ENCODE results near the gene DENND1A.

DENND1A gene

GRCh38 chr9:123514766-123515165, 415.2 kb downstream of the DENND1A start:
- Histone ChIP-seq H3K27ac (ENCODE audit: low read depth, low read length, severe bottlenecking) (no peak overlapping the region), H3K36me3 (ENCODE audit: control insufficient read depth, insufficient read depth, low read length) (no peaks in the 10 kb centered on the region), H3K4me3 (ENCODE audit: extremely low read depth, insufficient read depth, low read length, poor library complexity, severe bottlenecking) (no peak overlapping the region), H3K4me1 (ENCODE audit: control insufficient read depth, insufficient read depth, low read length, poor library complexity, severe bottlenecking) (no peaks in the 10 kb centered on the region), H3K9me3 (ENCODE audit: control insufficient read depth, low read length) (no peaks in the 10 kb centered on the region)
- WGBS, 2 experiments (ENCODE audit: insufficient coverage in 2 of 2), result 29 to 100% methylated on average over 1 of the region's 4 CpGs

GRCh38 chr9:123513554-123513953, 416.4 kb downstream of the DENND1A start:
- H3K9me3 ChIP-seq (ENCODE audit: control insufficient read depth, low read length), result no peaks in the 10 kb centered on the region
- 100% methylated on average over 1 of the region's 2 CpGs; no CpG with 5 or more reads in 1 of the 2 experiments for WGBS, 2 experiments (ENCODE audit: insufficient coverage in 2 of 2)
- H3K4me3 ChIP-seq (ENCODE audit: extremely low read depth, insufficient read depth, low read length, poor library complexity, severe bottlenecking), result no peak overlapping the region
- no peak overlapping the region for H3K27ac ChIP-seq (ENCODE audit: low read depth, low read length, severe bottlenecking)
- H3K36me3 ChIP-seq (ENCODE audit: control insufficient read depth, insufficient read depth, low read length), result no peaks in the 10 kb centered on the region
- H3K4me1 ChIP-seq (ENCODE audit: control insufficient read depth, insufficient read depth, low read length, poor library complexity, severe bottlenecking), result no peaks in the 10 kb centered on the region

- no peaks in the 10 kb centered on the region for H3K9me3 ChIP-seq (ENCODE audit: control insufficient read depth, low read length)
- WGBS, 2 experiments (ENCODE audit: insufficient coverage in 2 of 2), result 83 to 93% methylated on average over 11 to 13 of the region's 15 CpGs
- no peak overlapping the region for H3K4me3 ChIP-seq (ENCODE audit: extremely low read depth, insufficient read depth, low read length, poor library complexity, severe bottlenecking)
- H3K36me3 ChIP-seq (ENCODE audit: control insufficient read depth, insufficient read depth, low read length), result no peaks in the 10 kb centered on the region
- no peaks in the 10 kb centered on the region for H3K4me1 ChIP-seq (ENCODE audit: control insufficient read depth, insufficient read depth, low read length, poor library complexity, severe bottlenecking)
- H3K27ac ChIP-seq (ENCODE audit: low read depth, low read length, severe bottlenecking), result no peak overlapping the region
Measured at GRCh38 chr9:123511326-123512277, 418.3 kb downstream of the DENND1A start.

GRCh38 chr9:123509646-123510045, 420.3 kb downstream of the DENND1A start:
- WGBS, 2 experiments (ENCODE audit: insufficient coverage in 2 of 2), result 73 to 81% methylated on average over 2 of the region's 2 CpGs
- no peaks in the 10 kb centered on the region for H3K4me1 ChIP-seq (ENCODE audit: control insufficient read depth, insufficient read depth, low read length, poor library complexity, severe bottlenecking)
- H3K27ac ChIP-seq (ENCODE audit: low read depth, low read length, severe bottlenecking), result no peak overlapping the region
- H3K36me3 ChIP-seq (ENCODE audit: control insufficient read depth, insufficient read depth, low read length), result no peaks in the 10 kb centered on the region
- no peak overlapping the region for H3K4me3 ChIP-seq (ENCODE audit: extremely low read depth, insufficient read depth, low read length, poor library complexity, severe bottlenecking)
- no peaks in the 10 kb centered on the region for H3K9me3 ChIP-seq (ENCODE audit: control insufficient read depth, low read length)

- Histone ChIP-seq H3K4me1 (ENCODE audit: control insufficient read depth, insufficient read depth, low read length, poor library complexity, severe bottlenecking) (no peaks in the 10 kb centered on the region), H3K9me3 (ENCODE audit: control insufficient read depth, low read length) (no peaks in the 10 kb centered on the region), H3K27ac (ENCODE audit: low read depth, low read length, severe bottlenecking) (no peak overlapping the region), H3K36me3 (ENCODE audit: control insufficient read depth, insufficient read depth, low read length) (no peaks in the 10 kb centered on the region), H3K4me3 (ENCODE audit: extremely low read depth, insufficient read depth, low read length, poor library complexity, severe bottlenecking) (no peak overlapping the region)
- 97 to 100% methylated on average over 4 of the region's 6 CpGs for WGBS, 2 experiments (ENCODE audit: insufficient coverage in 2 of 2)
Measured at GRCh38 chr9:123508048-123508447, 421.9 kb downstream of the DENND1A start.

- Histone ChIP-seq H3K4me1 (ENCODE audit: control insufficient read depth, insufficient read depth, low read length, poor library complexity, severe bottlenecking) (no peaks in the 10 kb centered on the region), H3K4me3 (ENCODE audit: extremely low read depth, insufficient read depth, low read length, poor library complexity, severe bottlenecking) (no peak overlapping the region), H3K9me3 (ENCODE audit: control insufficient read depth, low read length) (no peaks in the 10 kb centered on the region), H3K36me3 (ENCODE audit: control insufficient read depth, insufficient read depth, low read length) (no peaks in the 10 kb centered on the region), H3K27ac (ENCODE audit: low read depth, low read length, severe bottlenecking) (no peak overlapping the region)
- WGBS, 2 experiments (ENCODE audit: insufficient coverage in 2 of 2), result 91 to 93% methylated on average over 4 of the region's 7 CpGs
Measured at GRCh38 chr9:123505496-123505895, 424.4 kb downstream of the DENND1A start.

GRCh38 chr9:123500336-123500735, 429.6 kb downstream of the DENND1A start:
- 83 to 90% methylated on average over 3 of the region's 3 CpGs for WGBS, 2 experiments (ENCODE audit: insufficient coverage in 2 of 2)

GRCh38 chr9:123497830-123498229, 432.1 kb downstream of the DENND1A start:
- no peak overlapping the region for H3K4me3 ChIP-seq (ENCODE audit: extremely low read depth, insufficient read depth, low read length, poor library complexity, severe bottlenecking)
- H3K36me3 ChIP-seq (ENCODE audit: control insufficient read depth, insufficient read depth, low read length), result no peaks in the 10 kb centered on the region
- no peak overlapping the region for H3K27ac ChIP-seq (ENCODE audit: low read depth, low read length, severe bottlenecking)
- H3K4me1 ChIP-seq (ENCODE audit: control insufficient read depth, insufficient read depth, low read length, poor library complexity, severe bottlenecking), result no peaks in the 10 kb centered on the region
- no peaks in the 10 kb centered on the region for H3K9me3 ChIP-seq (ENCODE audit: control insufficient read depth, low read length)
- WGBS, 2 experiments (ENCODE audit: insufficient coverage in 2 of 2), result 100% methylated on average over 1 of the region's 1 CpG

More at GRCh38 chr9:123500336-123500735, 429.6 kb downstream of the DENND1A start:
- Histone ChIP-seq H3K4me3 (ENCODE audit: extremely low read depth, insufficient read depth, low read length, poor library complexity, severe bottlenecking) (no peak overlapping the region), H3K27ac (ENCODE audit: low read depth, low read length, severe bottlenecking) (no peak overlapping the region), H3K9me3 (ENCODE audit: control insufficient read depth, low read length) (no peaks in the 10 kb centered on the region), H3K4me1 (ENCODE audit: control insufficient read depth, insufficient read depth, low read length, poor library complexity, severe bottlenecking) (no peaks in the 10 kb centered on the region), H3K36me3 (ENCODE audit: control insufficient read depth, insufficient read depth, low read length) (no peaks in the 10 kb centered on the region)

- no peaks in the 10 kb centered on the region for H3K9me3 ChIP-seq (ENCODE audit: control insufficient read depth, low read length)
- H3K36me3 ChIP-seq (ENCODE audit: control insufficient read depth, insufficient read depth, low read length), result no peaks in the 10 kb centered on the region
- no peak overlapping the region for H3K27ac ChIP-seq (ENCODE audit: low read depth, low read length, severe bottlenecking)
- H3K4me1 ChIP-seq (ENCODE audit: control insufficient read depth, insufficient read depth, low read length, poor library complexity, severe bottlenecking), result no peaks in the 10 kb centered on the region
- H3K4me3 ChIP-seq (ENCODE audit: extremely low read depth, insufficient read depth, low read length, poor library complexity, severe bottlenecking), result no peak overlapping the region
- 98 to 100% methylated on average over 5 to 6 of the region's 7 CpGs for WGBS, 2 experiments (ENCODE audit: insufficient coverage in 2 of 2)
Measured at GRCh38 chr9:123495731-123496130, 434.2 kb downstream of the DENND1A start.

GRCh38 chr9:123493627-123494026, 436.3 kb downstream of the DENND1A start:
- H3K9me3 ChIP-seq (ENCODE audit: control insufficient read depth, low read length), result no peaks in the 10 kb centered on the region
- H3K4me1 ChIP-seq (ENCODE audit: control insufficient read depth, insufficient read depth, low read length, poor library complexity, severe bottlenecking), result no peaks in the 10 kb centered on the region
- 71 to 80% methylated on average over 7 to 8 of the region's 8 CpGs for WGBS, 2 experiments (ENCODE audit: insufficient coverage in 2 of 2)
- H3K27ac ChIP-seq (ENCODE audit: low read depth, low read length, severe bottlenecking), result no peak overlapping the region
- no peaks in the 10 kb centered on the region for H3K36me3 ChIP-seq (ENCODE audit: control insufficient read depth, insufficient read depth, low read length)
- H3K4me3 ChIP-seq (ENCODE audit: extremely low read depth, insufficient read depth, low read length, poor library complexity, severe bottlenecking), result no peak overlapping the region

- Histone ChIP-seq H3K4me1 (ENCODE audit: control insufficient read depth, insufficient read depth, low read length, poor library complexity, severe bottlenecking) (no peaks in the 10 kb centered on the region), H3K27ac (ENCODE audit: low read depth, low read length, severe bottlenecking) (no peak overlapping the region), H3K36me3 (ENCODE audit: control insufficient read depth, insufficient read depth, low read length) (no peaks in the 10 kb centered on the region), H3K4me3 (ENCODE audit: extremely low read depth, insufficient read depth, low read length, poor library complexity, severe bottlenecking) (no peak overlapping the region), H3K9me3 (ENCODE audit: control insufficient read depth, low read length) (no peaks in the 10 kb centered on the region)
- 92 to 96% methylated on average over 5 of the region's 6 CpGs for WGBS, 2 experiments (ENCODE audit: insufficient coverage in 2 of 2)
Measured at GRCh38 chr9:123490688-123491087, 439.2 kb downstream of the DENND1A start.
